Measurements from ENCODE around the gene HOXA6. TPM values are rescaled to one million over a fixed set of nuclear protein-coding genes. Genes with fewer than 3 reads are reported as not detected.

Gene HOXA6
- total RNA-seq, result not detected

- peaks cover 1% of the 10 kb centered on the region for H3K36me3 Mint-ChIP-seq
- ATAC-seq, result no peak
- peaks cover 18% of the 10 kb centered on the region for H3K4me1 Mint-ChIP-seq
- peaks cover 66% of the 10 kb centered on the region for H3K27me3 Mint-ChIP-seq
- DNase-seq, result no peak
- H3K9me3 Mint-ChIP-seq (ENCODE audit: low read depth), result no peaks in the 10 kb centered on the region
- no peak within 1 kb of the TSS for H3K4me3 Mint-ChIP-seq
- H3K27ac Mint-ChIP-seq, result no peak within 1 kb of the TSS
- CTCF ChIA-PET, result interaction anchor here (1.1 kb wide), 1 partner anchor 465 kb away, joined by 3 read pairs; no protein-coding TSS in a partner anchor
Observed at GRCh38 chr7:27147199-27148030, at the start of gene HOXA6. TSS of gene HOXA6 (minus strand) at chr7:27147774. CDS start at chr7:27147749, 25 bp downstream.

- CTCF ChIA-PET, result interaction anchor here (0.7 to 1.7 kb wide), 40 partner anchors 8 to 966 kb away, joined by 3 to 15 read pairs (median 5); partner anchors contain the start of genes EVX1, HOXA11 and HOXA4
- Mint-ChIP-seq H3K27ac (no peak overlapping the region), H3K36me3 (no peaks in the 10 kb centered on the region), H3K4me3 (no peak overlapping the region), H3K27me3 (peaks cover 87% of the 10 kb centered on the region), H3K4me1 (peaks cover 18% of the 10 kb centered on the region), H3K9me3 (ENCODE audit: low read depth) (no peaks in the 10 kb centered on the region)
- ATAC-seq (no peak), DNase-seq (peak; percentile 88)
Observed at GRCh38 chr7:27196287-27196767, 48.8 kb upstream of the HOXA6 start.

GRCh38 chr7:27194686-27195379 lies 47.3 kb upstream of the HOXA6 start:
- DNase-seq, result no peak
- Mint-ChIP-seq H3K9me3 (ENCODE audit: low read depth) (no peaks in the 10 kb centered on the region), H3K27ac (no peak overlapping the region)

GRCh38 chr7:27194002-27194352 lies 46.4 kb upstream of the HOXA6 start:
- no peaks in the 10 kb centered on the region for H3K9me3 Mint-ChIP-seq (ENCODE audit: low read depth)
- no peak for DNase-seq
- no peak for ATAC-seq
- no peak overlapping the region for H3K4me3 Mint-ChIP-seq
- H3K27me3 Mint-ChIP-seq, result peaks cover 94% of the 10 kb centered on the region
- no peak overlapping the region for H3K27ac Mint-ChIP-seq
- H3K4me1 Mint-ChIP-seq, result peaks cover 7% of the 10 kb centered on the region
- no peaks in the 10 kb centered on the region for H3K36me3 Mint-ChIP-seq
- CTCF ChIA-PET, result interaction anchor here (0.6 to 1.2 kb wide), 2 partner anchors 15 to 593 kb away, joined by 3 to 4 read pairs; no protein-coding TSS in a partner anchor

More at GRCh38 chr7:27194686-27195379, 47.3 kb upstream of the HOXA6 start:
- Mint-ChIP-seq H3K36me3 (no peaks in the 10 kb centered on the region), H3K27me3 (peaks cover 89% of the 10 kb centered on the region), H3K4me3 (no peak overlapping the region), H3K4me1 (peaks cover 6% of the 10 kb centered on the region)
- CTCF ChIA-PET, result interaction anchor here (0.6 to 1.7 kb wide), 9 partner anchors 10 to 899 kb away, joined by 3 to 14 read pairs (median 4); partner anchors contain the start of gene HOXA11
- no peak for ATAC-seq

- ATAC-seq (no peak), DNase-seq (no peak)
- Mint-ChIP-seq H3K27me3 (peaks cover 94% of the 10 kb centered on the region), H3K9me3 (ENCODE audit: low read depth) (no peaks in the 10 kb centered on the region), H3K4me1 (peaks cover 7% of the 10 kb centered on the region), H3K27ac (no peak overlapping the region), H3K4me3 (no peak overlapping the region), H3K36me3 (no peaks in the 10 kb centered on the region)
- CTCF ChIA-PET, result interaction anchor here (0.6 to 1.2 kb wide), 2 partner anchors 16 to 594 kb away, joined by 3 to 4 read pairs; no protein-coding TSS in a partner anchor
Observed at GRCh38 chr7:27193335-27194001, 45.9 kb upstream of the HOXA6 start.

- no peak overlapping the region for H3K4me3 Mint-ChIP-seq
- H3K36me3 Mint-ChIP-seq, result no peaks in the 10 kb centered on the region
- DNase-seq (no peak), ATAC-seq (no peak)
- peaks cover 15% of the 10 kb centered on the region for H3K4me1 Mint-ChIP-seq
- CTCF ChIA-PET, result interaction anchor here (0.5 to 3.2 kb wide), 4 partner anchors 13 to 1333 kb away, joined by 3 to 12 read pairs (median 4); no protein-coding TSS in a partner anchor
- H3K9me3 Mint-ChIP-seq (ENCODE audit: low read depth), result no peaks in the 10 kb centered on the region
- H3K27me3 Mint-ChIP-seq, result peaks cover 94% of the 10 kb centered on the region
- H3K27ac Mint-ChIP-seq, result no peak overlapping the region
Observed at GRCh38 chr7:27192546-27193334, 45.2 kb upstream of the HOXA6 start.

GRCh38 chr7:27191833-27192545 lies 44.4 kb upstream of the HOXA6 start:
- H3K36me3 Mint-ChIP-seq, result no peaks in the 10 kb centered on the region
- no peak overlapping the region for H3K4me3 Mint-ChIP-seq
- CTCF ChIA-PET, result interaction anchor here (0.5 to 3.2 kb wide), 3 partner anchors 13 to 1332 kb away, joined by 3 to 12 read pairs (median 5); no protein-coding TSS in a partner anchor
- no peak for DNase-seq
- H3K9me3 Mint-ChIP-seq (ENCODE audit: low read depth), result no peaks in the 10 kb centered on the region
- ATAC-seq, result no peak
- H3K27ac Mint-ChIP-seq, result no peak overlapping the region
- H3K27me3 Mint-ChIP-seq, result peaks cover 94% of the 10 kb centered on the region
- peaks cover 16% of the 10 kb centered on the region for H3K4me1 Mint-ChIP-seq

- H3K4me1 Mint-ChIP-seq, result peaks cover 16% of the 10 kb centered on the region
- H3K4me3 Mint-ChIP-seq, result no peak overlapping the region
- H3K9me3 Mint-ChIP-seq (ENCODE audit: low read depth), result no peaks in the 10 kb centered on the region
- DNase-seq (no peak), ATAC-seq (no peak)
- no peaks in the 10 kb centered on the region for H3K36me3 Mint-ChIP-seq
- H3K27ac Mint-ChIP-seq, result no peak overlapping the region
- CTCF ChIA-PET, result interaction anchor here (2.4 to 3.2 kb wide), 3 partner anchors 12 to 41 kb away, joined by 7 to 12 read pairs (median 8); no protein-coding TSS in a partner anchor
- H3K27me3 Mint-ChIP-seq, result peaks cover 94% of the 10 kb centered on the region
Observed at GRCh38 chr7:27191161-27191731, 43.7 kb upstream of the HOXA6 start.

GRCh38 chr7:27189997-27190748 lies 42.6 kb upstream of the HOXA6 start:
- H3K9me3 Mint-ChIP-seq (ENCODE audit: low read depth), result no peaks in the 10 kb centered on the region
- ATAC-seq (no peak), DNase-seq (no peak)
- no peaks in the 10 kb centered on the region for H3K36me3 Mint-ChIP-seq
- H3K4me1 Mint-ChIP-seq, result peaks cover 24% of the 10 kb centered on the region
- no peak overlapping the region for H3K4me3 Mint-ChIP-seq
- H3K27me3 Mint-ChIP-seq, result peaks cover 97% of the 10 kb centered on the region
- CTCF ChIA-PET, result interaction anchor here (0.6 to 3.2 kb wide), 4 partner anchors 11 to 67 kb away, joined by 3 to 12 read pairs (median 8); no protein-coding TSS in a partner anchor
- H3K27ac Mint-ChIP-seq, result no peak overlapping the region

GRCh38 chr7:27189295-27189996 lies 41.9 kb upstream of the HOXA6 start:
- Mint-ChIP-seq H3K4me1 (peaks cover 30% of the 10 kb centered on the region), H3K9me3 (ENCODE audit: low read depth) (no peaks in the 10 kb centered on the region), H3K36me3 (no peaks in the 10 kb centered on the region), H3K27me3 (peaks cover 97% of the 10 kb centered on the region), H3K4me3 (no peak overlapping the region), H3K27ac (no peak overlapping the region)
- DNase-seq, result no peak
- CTCF ChIA-PET, result interaction anchor here (2.4 to 3.2 kb wide), 3 partner anchors 10 to 39 kb away, joined by 7 to 12 read pairs (median 8); no protein-coding TSS in a partner anchor
- no peak for ATAC-seq
